Measurements from ENCODE around the gene THRAP3. TPM values are rescaled to one million over a fixed set of nuclear protein-coding genes. Genes with fewer than 3 reads are reported as not detected.

Gene THRAP3
- total RNA-seq, 1 experiment from 2014 or later, result 160 TPM

DNA sequence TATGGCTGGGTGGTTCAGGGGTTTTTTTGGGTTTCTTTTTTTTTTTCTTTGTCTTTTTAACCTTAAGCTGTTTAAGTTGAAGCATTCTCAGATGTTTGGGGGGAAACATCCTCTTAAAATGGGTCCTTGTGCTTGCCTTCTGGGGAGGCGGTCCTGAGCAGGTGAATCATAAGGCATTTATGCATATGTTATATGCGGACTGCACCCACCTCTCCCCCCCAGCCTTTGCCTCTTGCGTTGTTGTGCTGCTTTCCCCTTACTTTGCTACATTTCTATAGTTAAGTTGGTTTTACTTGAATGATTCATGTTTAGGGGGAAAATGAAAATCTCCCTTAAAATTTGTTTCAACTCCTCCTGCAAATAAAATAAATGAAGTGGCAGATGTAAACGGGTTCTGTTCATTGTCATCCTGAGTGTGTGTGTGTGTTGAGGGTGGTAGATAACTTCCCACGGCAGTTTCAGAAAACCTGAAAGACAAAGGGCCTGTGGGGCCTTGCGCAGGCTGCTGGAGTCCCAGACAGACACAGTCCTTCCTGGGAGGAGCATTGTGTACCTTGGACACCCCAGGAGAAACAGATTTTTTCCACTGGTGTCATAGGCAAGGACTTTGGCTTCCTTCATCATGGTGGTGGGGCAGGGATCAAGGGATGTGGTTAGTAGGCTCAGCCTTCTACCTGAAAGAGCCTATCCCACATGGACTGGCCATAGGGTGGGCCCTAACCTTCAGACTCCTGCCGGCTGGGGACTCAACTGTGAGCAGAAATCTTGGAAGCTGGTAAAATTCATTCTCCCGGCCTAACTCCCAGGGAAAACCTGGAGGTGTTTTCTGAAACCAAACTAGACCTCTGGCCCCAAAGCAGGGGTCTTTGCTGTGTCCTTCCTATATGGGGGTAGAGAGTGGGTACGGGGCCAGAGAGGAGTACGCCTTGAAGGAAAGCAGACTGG is 81.0 kb downstream of the THRAP3 start:
- POLR2A ChIA-PET, result interaction anchor here (0.8 to 2.6 kb wide), 7 partner anchors 16 to 156 kb away, joined by 3 to 77 read pairs (median 8); partner anchors contain the start of genes EVA1B and TRAPPC3
- Mint-ChIP-seq H3K4me3 (peak overlapping the region; percentile 99), H3K9me3 (no peaks in the 10 kb centered on the region), H3K4me1 (peaks cover 17% of the 10 kb centered on the region), H3K27ac (peak overlapping the region; percentile 94), H3K36me3 (peaks cover 47% of the 10 kb centered on the region), H3K27me3 (ENCODE audit: low read depth) (no peaks in the 10 kb centered on the region)
- DNase-seq (ENCODE audit: low spot score) (no peak), ATAC-seq (no peak)
- TF ChIP-seq OVOL2 (CRISPR knock-in tag; IDR thresholded peaks at IDR 0.05; ENCODE audit: borderline replicate concordance), result no peak
- TF ChIP-seq, protein P1, sequence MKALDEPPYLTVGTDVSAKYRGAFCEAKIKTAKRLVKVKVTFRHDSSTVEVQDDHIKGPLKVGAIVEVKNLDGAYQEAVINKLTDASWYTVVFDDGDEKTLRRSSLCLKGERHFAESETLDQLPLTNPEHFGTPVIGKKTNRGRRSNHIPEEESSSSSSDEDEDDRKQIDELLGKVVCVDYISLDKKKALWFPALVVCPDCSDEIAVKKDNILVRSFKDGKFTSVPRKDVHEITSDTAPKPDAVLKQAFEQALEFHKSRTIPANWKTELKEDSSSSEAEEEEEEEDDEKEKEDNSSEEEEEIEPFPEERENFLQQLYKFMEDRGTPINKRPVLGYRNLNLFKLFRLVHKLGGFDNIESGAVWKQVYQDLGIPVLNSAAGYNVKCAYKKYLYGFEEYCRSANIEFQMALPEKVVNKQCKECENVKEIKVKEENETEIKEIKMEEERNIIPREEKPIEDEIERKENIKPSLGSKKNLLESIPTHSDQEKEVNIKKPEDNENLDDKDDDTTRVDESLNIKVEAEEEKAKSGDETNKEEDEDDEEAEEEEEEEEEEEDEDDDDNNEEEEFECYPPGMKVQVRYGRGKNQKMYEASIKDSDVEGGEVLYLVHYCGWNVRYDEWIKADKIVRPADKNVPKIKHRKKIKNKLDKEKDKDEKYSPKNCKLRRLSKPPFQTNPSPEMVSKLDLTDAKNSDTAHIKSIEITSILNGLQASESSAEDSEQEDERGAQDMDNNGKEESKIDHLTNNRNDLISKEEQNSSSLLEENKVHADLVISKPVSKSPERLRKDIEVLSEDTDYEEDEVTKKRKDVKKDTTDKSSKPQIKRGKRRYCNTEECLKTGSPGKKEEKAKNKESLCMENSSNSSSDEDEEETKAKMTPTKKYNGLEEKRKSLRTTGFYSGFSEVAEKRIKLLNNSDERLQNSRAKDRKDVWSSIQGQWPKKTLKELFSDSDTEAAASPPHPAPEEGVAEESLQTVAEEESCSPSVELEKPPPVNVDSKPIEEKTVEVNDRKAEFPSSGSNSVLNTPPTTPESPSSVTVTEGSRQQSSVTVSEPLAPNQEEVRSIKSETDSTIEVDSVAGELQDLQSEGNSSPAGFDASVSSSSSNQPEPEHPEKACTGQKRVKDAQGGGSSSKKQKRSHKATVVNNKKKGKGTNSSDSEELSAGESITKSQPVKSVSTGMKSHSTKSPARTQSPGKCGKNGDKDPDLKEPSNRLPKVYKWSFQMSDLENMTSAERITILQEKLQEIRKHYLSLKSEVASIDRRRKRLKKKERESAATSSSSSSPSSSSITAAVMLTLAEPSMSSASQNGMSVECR (CRISPR knock-in tag; IDR thresholded peaks at IDR 0.05; ENCODE audit: borderline replicate concordance), result no peak
- no peak for TF ChIP-seq JUN (CRISPR knock-in tag; IDR thresholded peaks at IDR 0.05)
- TF ChIP-seq TCF7 (CRISPR knock-in tag; IDR thresholded peaks at IDR 0.05; ENCODE audit: low read depth), result no peak
- no peak for TF ChIP-seq NFE2L1 (CRISPR knock-in tag; IDR thresholded peaks at IDR 0.05)
- TF ChIP-seq, protein P2, sequence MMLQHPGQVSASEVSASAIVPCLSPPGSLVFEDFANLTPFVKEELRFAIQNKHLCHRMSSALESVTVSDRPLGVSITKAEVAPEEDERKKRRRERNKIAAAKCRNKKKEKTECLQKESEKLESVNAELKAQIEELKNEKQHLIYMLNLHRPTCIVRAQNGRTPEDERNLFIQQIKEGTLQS (CRISPR knock-in tag; conservative IDR thresholded peaks at IDR 0.05), result no peak
- no peak for TF ChIP-seq RORB (CRISPR knock-in tag; IDR thresholded peaks at IDR 0.05)
- TF ChIP-seq PRRX2 (CRISPR knock-in tag; IDR thresholded peaks at IDR 0.05), result no peak
- no peak for TF ChIP-seq JAZF1 (CRISPR knock-in tag; IDR thresholded peaks at IDR 0.05)
- TF ChIP-seq, protein P3, sequence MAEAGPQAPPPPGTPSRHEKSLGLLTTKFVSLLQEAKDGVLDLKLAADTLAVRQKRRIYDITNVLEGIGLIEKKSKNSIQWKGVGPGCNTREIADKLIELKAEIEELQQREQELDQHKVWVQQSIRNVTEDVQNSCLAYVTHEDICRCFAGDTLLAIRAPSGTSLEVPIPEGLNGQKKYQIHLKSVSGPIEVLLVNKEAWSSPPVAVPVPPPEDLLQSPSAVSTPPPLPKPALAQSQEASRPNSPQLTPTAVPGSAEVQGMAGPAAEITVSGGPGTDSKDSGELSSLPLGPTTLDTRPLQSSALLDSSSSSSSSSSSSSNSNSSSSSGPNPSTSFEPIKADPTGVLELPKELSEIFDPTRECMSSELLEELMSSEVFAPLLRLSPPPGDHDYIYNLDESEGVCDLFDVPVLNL (CRISPR knock-in tag; IDR thresholded peaks at IDR 0.05; ENCODE audit: borderline replicate concordance, low read depth), result no peak
- no peak for TF ChIP-seq ATF1 (CRISPR knock-in tag; IDR thresholded peaks at IDR 0.05)
- no peak for TF ChIP-seq RELA (CRISPR knock-in tag; IDR thresholded peaks at IDR 0.05; ENCODE audit: borderline replicate concordance)
- no peak for TF ChIP-seq ZNF138 (CRISPR knock-in tag; conservative IDR thresholded peaks at IDR 0.05)
- no peak for TF ChIP-seq TEAD4 (CRISPR knock-in tag; IDR thresholded peaks at IDR 0.05)
- CTCF ChIA-PET, result interaction anchor here (1.0 to 2.3 kb wide), 11 partner anchors 14 to 221 kb away, joined by 3 to 32 read pairs (median 7); partner anchors contain the start of genes EVA1B, TEKT2 and TRAPPC3

DNA sequence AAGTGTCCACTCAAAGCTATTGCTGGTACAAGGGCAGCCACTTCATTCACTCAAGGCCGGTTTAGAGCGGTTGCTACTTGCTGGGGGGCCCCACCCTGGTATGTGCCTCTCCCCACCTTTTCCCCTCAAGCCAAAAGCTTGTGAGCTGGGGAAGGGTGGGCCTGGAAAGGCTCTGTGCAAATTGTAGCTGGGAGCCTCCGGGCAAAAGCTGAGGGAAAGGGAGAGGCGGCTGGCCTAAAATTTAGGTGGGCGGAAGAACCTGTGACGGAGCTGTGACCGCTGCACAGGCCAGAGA is 81.6 kb downstream of the THRAP3 start:
- no peaks in the 10 kb centered on the region for H3K9me3 Mint-ChIP-seq
- DNase-seq (ENCODE audit: low spot score), result no peak
- peak overlapping the region; percentile 99 for H3K4me3 Mint-ChIP-seq
- no peaks in the 10 kb centered on the region for H3K27me3 Mint-ChIP-seq (ENCODE audit: low read depth)
- ChIA-PET POLR2A (interaction anchor here (0.8 to 2.6 kb wide), 7 partner anchors 15 to 157 kb away, joined by 3 to 77 read pairs (median 8); partner anchors contain the start of genes EVA1B and TRAPPC3), CTCF (interaction anchor here (1.0 to 2.3 kb wide), 17 partner anchors 14 to 270 kb away, joined by 3 to 32 read pairs (median 4); partner anchors contain the start of genes EVA1B, TEKT2 and TRAPPC3)
- peaks cover 17% of the 10 kb centered on the region for H3K4me1 Mint-ChIP-seq
- H3K36me3 Mint-ChIP-seq, result peaks cover 45% of the 10 kb centered on the region
- TF ChIP-seq ZNF232 (CRISPR knock-in tag; IDR thresholded peaks at IDR 0.05) (0 out of 2 replicates have a peak, but pooled peaks have one; percentile 66), SMAD3 (CRISPR knock-in tag; IDR thresholded peaks at IDR 0.05; ENCODE audit: borderline replicate concordance) (0 out of 2 replicates have a peak, but pooled peaks have one; percentile 34), MXD4 (CRISPR knock-in tag; IDR thresholded peaks at IDR 0.05; ENCODE audit: borderline replicate concordance) (no peak), NFATC4 (CRISPR knock-in tag; IDR thresholded peaks at IDR 0.05) (peak; percentile 81; the same call in 1 of the 2 replicates), PRRX2 (CRISPR knock-in tag; IDR thresholded peaks at IDR 0.05) (0 out of 2 replicates have a peak, but pooled peaks have one; percentile 58)
- TF ChIP-seq, protein P4, sequence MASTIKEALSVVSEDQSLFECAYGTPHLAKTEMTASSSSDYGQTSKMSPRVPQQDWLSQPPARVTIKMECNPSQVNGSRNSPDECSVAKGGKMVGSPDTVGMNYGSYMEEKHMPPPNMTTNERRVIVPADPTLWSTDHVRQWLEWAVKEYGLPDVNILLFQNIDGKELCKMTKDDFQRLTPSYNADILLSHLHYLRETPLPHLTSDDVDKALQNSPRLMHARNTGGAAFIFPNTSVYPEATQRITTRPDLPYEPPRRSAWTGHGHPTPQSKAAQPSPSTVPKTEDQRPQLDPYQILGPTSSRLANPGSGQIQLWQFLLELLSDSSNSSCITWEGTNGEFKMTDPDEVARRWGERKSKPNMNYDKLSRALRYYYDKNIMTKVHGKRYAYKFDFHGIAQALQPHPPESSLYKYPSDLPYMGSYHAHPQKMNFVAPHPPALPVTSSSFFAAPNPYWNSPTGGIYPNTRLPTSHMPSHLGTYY (CRISPR knock-in tag; IDR thresholded peaks at IDR 0.05), result peak; percentile 58; the same call in 1 of the 2 replicates
- TF ChIP-seq, protein P5, sequence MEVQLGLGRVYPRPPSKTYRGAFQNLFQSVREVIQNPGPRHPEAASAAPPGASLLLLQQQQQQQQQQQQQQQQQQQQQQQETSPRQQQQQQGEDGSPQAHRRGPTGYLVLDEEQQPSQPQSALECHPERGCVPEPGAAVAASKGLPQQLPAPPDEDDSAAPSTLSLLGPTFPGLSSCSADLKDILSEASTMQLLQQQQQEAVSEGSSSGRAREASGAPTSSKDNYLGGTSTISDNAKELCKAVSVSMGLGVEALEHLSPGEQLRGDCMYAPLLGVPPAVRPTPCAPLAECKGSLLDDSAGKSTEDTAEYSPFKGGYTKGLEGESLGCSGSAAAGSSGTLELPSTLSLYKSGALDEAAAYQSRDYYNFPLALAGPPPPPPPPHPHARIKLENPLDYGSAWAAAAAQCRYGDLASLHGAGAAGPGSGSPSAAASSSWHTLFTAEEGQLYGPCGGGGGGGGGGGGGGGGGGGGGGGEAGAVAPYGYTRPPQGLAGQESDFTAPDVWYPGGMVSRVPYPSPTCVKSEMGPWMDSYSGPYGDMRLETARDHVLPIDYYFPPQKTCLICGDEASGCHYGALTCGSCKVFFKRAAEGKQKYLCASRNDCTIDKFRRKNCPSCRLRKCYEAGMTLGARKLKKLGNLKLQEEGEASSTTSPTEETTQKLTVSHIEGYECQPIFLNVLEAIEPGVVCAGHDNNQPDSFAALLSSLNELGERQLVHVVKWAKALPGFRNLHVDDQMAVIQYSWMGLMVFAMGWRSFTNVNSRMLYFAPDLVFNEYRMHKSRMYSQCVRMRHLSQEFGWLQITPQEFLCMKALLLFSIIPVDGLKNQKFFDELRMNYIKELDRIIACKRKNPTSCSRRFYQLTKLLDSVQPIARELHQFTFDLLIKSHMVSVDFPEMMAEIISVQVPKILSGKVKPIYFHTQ (CRISPR knock-in tag; IDR thresholded peaks at IDR 0.05), result peak; percentile 63; the same call in 1 of the 2 replicates
- TF ChIP-seq, protein P2 (CRISPR knock-in tag; conservative IDR thresholded peaks at IDR 0.05), result no peak
- ATAC-seq, result no peak
- peak overlapping the region; percentile 94 for H3K27ac Mint-ChIP-seq
